PC-3 (cell line): ENCODE data around the gene BLACAT1. TPM values are rescaled to one million over a fixed set of nuclear protein-coding genes. Genes with fewer than 3 reads are reported as not detected.

Experiments used
- ATAC-seq: fragments of 200-7000 bp; cut with Tn5 transposase; 2 replicates; pipeline ENCODE4 v1.9.1; 2020; ENCODE audit warnings: mild to moderate bottlenecking, moderate library complexity
- Bru-seq: library from RNA; stranded (reverse); fragments of 400-500 nt; gene quantifications from one replicate; lab custom pipeline; 2021; lab: Mats Ljungman, UMichigan
- BruChase-seq, 2 experiments: library from RNA; stranded (reverse); fragments of 400-500 nt; gene quantifications; one replicate each; lab custom pipeline; 2021; lab: Mats Ljungman, UMichigan
- BruUV-seq: library from RNA; stranded (reverse); fragments of 400-500 nt; replicated peaks from 2 replicates; lab custom pipeline; 2021; lab: Mats Ljungman, UMichigan
- CTCF ChIA-PET: fragments of 300-600 bp; sonication (Branson Sonifier 250); formaldehyde crosslinking; loops from one replicate; lab custom pipeline; 2022; ENCODE audit warnings: antibody characterized with exemption; lab: Charles Lee
- POLR2A ChIA-PET: fragments of 300-600 bp; sonication (Branson Sonifier 250); formaldehyde crosslinking; loops from one replicate; lab custom pipeline; 2022; ENCODE audit warnings: antibody characterized with exemption; ENCODE audit not compliant: unreplicated experiment; lab: Charles Lee
- DNase-seq: peaks from one replicate; pipeline ENCODE4 v3.0.0-alpha.2; 2015
- H2AFZ ChIP-seq: fragments of 300-600 bp; sonication (generic); 2 replicates; pipeline ENCODE4 v1.6.0; 2016; ENCODE audit warnings: antibody characterized with exemption, low read length
- H3F3A ChIP-seq: fragments of 300-600 bp; sonication (generic); one replicate; pipeline ENCODE4 v1.6.0; 2017; ENCODE audit warnings: antibody characterized with exemption, low read length, control low read depth, mild to moderate bottlenecking; ENCODE audit not compliant: unreplicated experiment
- H3K27ac ChIP-seq: fragments of 300-600 bp; sonication (generic); 2 replicates; pipeline ENCODE4 v1.5.1; 2016; ENCODE audit warnings: mild to moderate bottlenecking, low read length
- H3K27me3 ChIP-seq: fragments of 300-600 bp; sonication (generic); 2 replicates; pipeline ENCODE4 v1.6.1; 2016; ENCODE audit warnings: low read length, mixed read lengths
- H3K36me3 ChIP-seq: fragments of 300-600 bp; sonication (generic); 2 replicates; pipeline ENCODE4 v1.6.1; 2016; ENCODE audit warnings: low read depth, mixed run types, low read length, mixed read lengths
- H3K4me1 ChIP-seq: fragments of 300-600 bp; sonication (generic); 2 replicates; pipeline ENCODE4 v1.5.1; 2016; ENCODE audit warnings: low read length; ENCODE audit not compliant: insufficient read depth
- H3K4me2 ChIP-seq: fragments of 300-600 bp; sonication (generic); 2 replicates; pipeline ENCODE4 v1.6.0; 2016; ENCODE audit warnings: low read length
- H3K4me3 ChIP-seq: fragments of 300-600 bp; sonication (generic); 2 replicates; pipeline ENCODE4 v1.5.1; 2016; ENCODE audit warnings: mild to moderate bottlenecking, low read length, mixed read lengths
- H3K79me2 ChIP-seq: fragments of 300-600 bp; sonication (generic); 2 replicates; pipeline ENCODE4 v1.6.1; 2017; ENCODE audit warnings: low read length, mixed read lengths
- H3K9ac ChIP-seq: fragments of 300-600 bp; sonication (generic); 2 replicates; pipeline ENCODE4 v1.6.0; 2016; ENCODE audit warnings: mild to moderate bottlenecking, low read length
- H3K9me2 ChIP-seq: fragments of 300-600 bp; sonication (generic); replicated peaks from 2 replicates; pipeline ENCODE4 v1.6.1; 2016; ENCODE audit warnings: mixed run types, low read length, mixed read lengths
- H3K9me3 ChIP-seq: fragments of 300-600 bp; sonication (generic); 2 replicates; pipeline ENCODE4 v1.6.1; 2016; ENCODE audit warnings: low read length, mixed read lengths
- H4K20me1 ChIP-seq: fragments of 300-600 bp; sonication (generic); 2 replicates; pipeline ENCODE4 v1.6.1; 2016; ENCODE audit warnings: low read length, mixed read lengths
- CTCF ChIP-seq: fragments of 300-600 bp; sonication (generic); conservative IDR thresholded peaks from 2 replicates; pipeline ENCODE4 v1.5.1; 2017; ENCODE audit warnings: antibody characterized with exemption, low read depth, mild to moderate bottlenecking, low read length
- EZH2 ChIP-seq: fragments of 300-600 bp; sonication (generic); IDR thresholded peaks from one replicate; pipeline ENCODE4 v1.6.1; 2017; ENCODE audit warnings: antibody characterized with exemption, mild to moderate bottlenecking, low read length; ENCODE audit not compliant: unreplicated experiment
- EZH2phosphoT487 ChIP-seq: fragments of 300-600 bp; sonication (generic); IDR thresholded peaks from 2 replicates; pipeline ENCODE4 v1.6.1; 2018; ENCODE audit warnings: mild to moderate bottlenecking, antibody characterized with exemption, low read length, borderline replicate concordance
- intact Hi-C: fragments of 100-400 bp; cut with micrococcal nuclease; formaldehyde crosslinking; loops from 2 replicates; pipeline ENCODE4 v1.9.0; 2023
- long read RNA-seq: library from polyadenylated mRNA; unstranded; transcript quantifications from one replicate; pipeline ENCODE4 v2.0.0, GENCODE V29; 2021; ENCODE audit not compliant: unreplicated experiment
- total RNA-seq: library from RNA; depleted of rRNA; stranded (reverse); fragments of >200 nt; gene quantifications from 2 replicates; pipeline ENCODE4 v1.2.3, GENCODE V29; 2014; rRNA removed

BLACAT1 gene
- total RNA-seq (1.5 and 1.6 TPM in 2 replicates), Bru-seq, nascent RNA (percentile 57 among the genes with signal in this experiment), BruChase-seq, experiment 1, labeled RNA remaining after a 6-hour chase (percentile 28 among the genes with signal in this experiment), BruChase-seq, experiment 2, labeled RNA remaining after a 2-hour chase (percentile 39 among the genes with signal in this experiment)
- long read RNA-seq = 0 reads

DNA sequence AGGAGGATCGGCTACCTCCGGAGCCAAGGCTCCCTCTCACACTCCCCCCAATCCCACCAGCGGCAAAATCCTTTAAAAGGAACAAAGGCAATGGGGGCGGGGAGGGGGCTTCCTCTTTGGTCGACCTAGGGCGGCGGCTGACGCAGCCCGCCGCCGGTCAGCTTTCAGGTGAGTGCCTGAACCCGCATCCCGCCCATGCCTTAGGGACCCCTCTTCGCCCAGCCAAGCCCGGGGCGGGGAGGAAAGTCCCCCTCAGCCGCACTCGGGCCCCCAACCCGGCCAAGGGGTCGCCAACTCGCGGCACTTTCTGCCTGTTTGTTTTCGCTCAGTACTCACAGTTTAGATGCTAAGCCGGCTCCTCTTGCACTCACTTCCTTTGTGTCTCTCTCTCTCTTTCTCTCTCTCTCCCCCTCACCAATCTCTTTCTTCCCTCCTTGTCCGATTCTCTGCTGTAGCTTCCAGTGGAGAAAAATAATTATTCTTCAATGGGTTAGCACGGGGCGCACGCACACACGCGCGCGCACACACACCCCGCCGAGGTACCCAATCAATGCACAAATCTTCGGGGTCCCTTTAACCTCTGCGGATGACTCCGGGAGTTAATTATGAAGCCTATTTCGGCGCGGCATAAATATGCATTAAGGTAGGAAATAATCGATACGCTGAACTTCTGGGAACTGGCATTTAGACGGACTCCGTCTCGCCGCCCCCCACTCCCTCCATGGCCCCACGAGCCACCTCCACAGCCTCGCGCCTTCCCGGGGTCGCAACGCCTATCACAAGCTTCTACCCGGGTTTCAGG lies at the start of gene BLACAT1:
BLACAT1 (minus strand) TSS at position 465 of the 802 bp plus-strand sequence.
- H2AFZ ChIP-seq = peak within 1 kb of the TSS; percentile 75
- ATAC-seq = no peak
- peaks cover 7% of the 10 kb centered on the region for H3K4me1 ChIP-seq
- no peak for DNase-seq
- H3K9me2 ChIP-seq = no peaks in the 10 kb centered on the region
- H3K36me3 ChIP-seq = no peaks in the 10 kb centered on the region
- TF ChIP-seq EZH2 (no peak), CTCF (no peak), EZH2phosphoT487 (no peak)
- POLR2A ChIA-PET = no interaction called here
- H3F3A ChIP-seq = no peaks in the 10 kb centered on the region
- H3K9me3 ChIP-seq = no peaks in the 10 kb centered on the region; the same call in 1 of the 2 replicates
- peak within 1 kb of the TSS; percentile 59 for H3K4me3 ChIP-seq
- H3K79me2 ChIP-seq = no peaks in the 10 kb centered on the region
- H3K4me2 ChIP-seq = peak within 1 kb of the TSS; percentile 81
- no peak within 1 kb of the TSS for H3K9ac ChIP-seq
- H4K20me1 ChIP-seq = no peaks in the 10 kb centered on the region
- CTCF ChIA-PET = no interaction called here
- H3K27ac ChIP-seq = no peak within 1 kb of the TSS
- intact Hi-C loops = no loop called here
- BruUV-seq = no TSS peak
- H3K27me3 ChIP-seq = peaks cover 73% of the 10 kb centered on the region

GRCh38 chr1:205505076-205505729 lies 49.4 kb upstream of the BLACAT1 start:
- H3K9ac ChIP-seq = peak overlapping the region; percentile 40
- peak overlapping the region; percentile 69 for H3K4me3 ChIP-seq
- BruUV-seq = no TSS peak
- no peak overlapping the region for H3K27ac ChIP-seq
- H4K20me1 ChIP-seq = no peaks in the 10 kb centered on the region
- H3K4me2 ChIP-seq = peak overlapping the region; percentile 90
- CTCF ChIA-PET = no interaction called here
- DNase-seq = no peak
- peaks cover 11% of the 10 kb centered on the region for H3K79me2 ChIP-seq
- ATAC-seq = peak; percentile 3
- POLR2A ChIA-PET = no interaction called here
- H3K9me3 ChIP-seq = no peaks in the 10 kb centered on the region
- no peaks in the 10 kb centered on the region for H3K36me3 ChIP-seq
- no peaks in the 10 kb centered on the region for H3K27me3 ChIP-seq
- TF ChIP-seq CTCF = no peak
- no peak for TF ChIP-seq EZH2
- TF ChIP-seq EZH2phosphoT487 = no peak
- peaks cover 14% of the 10 kb centered on the region for H3K4me1 ChIP-seq
- no peaks in the 10 kb centered on the region for H3K9me2 ChIP-seq
- no peaks in the 10 kb centered on the region for H3F3A ChIP-seq
- H2AFZ ChIP-seq = peak overlapping the region; percentile 95
- intact Hi-C loops = no loop called here
